Uterus (tissue), 2 donors: Measurements from ENCODE around the gene FXYD6.

Experiments
- CTCF ChIP-seq, 4 experiments: fragments of 200-600 bp in 2 of 4; fragments of 450-650 bp in 2 of 4; sonication (generic) in 2 of 4; IDR thresholded peaks; one replicate each; pipeline ENCODE4 v1.5.1; 2016 to 2019; ENCODE audit warnings: antibody characterized with exemption in 4 of 4, mild to moderate bottlenecking in 2 of 4, moderate library complexity in 1 of 4
- POLR2A ChIP-seq, 2 donors: fragments of 450-650 bp; IDR thresholded peaks; one replicate each; pipeline ENCODE4 v1.6.1; 2016; ENCODE audit warnings: antibody characterized with exemption in 2 of 2, mild to moderate bottlenecking in 1 of 2, moderate library complexity in 1 of 2

- no peak for TF ChIP-seq POLR2A (IDR thresholded peaks at IDR 0.05)
- TF ChIP-seq CTCF (IDR thresholded peaks at IDR 0.05): no peak
These were observed 86.2 kb downstream of the FXYD6 start for GRCh38 chr11:117790279-117790678.
